LNCAP (cell line): ENCODE results near the gene NANOS1.

ENCODE experiments used
- CTCF ChIP-seq: fragments of 450-650 bp; IDR thresholded peaks from 2 replicates; pipeline ENCODE4 v1.5.1; 2017; ENCODE audit warnings: mild to moderate bottlenecking

NANOS1 gene

GRCh38 chr10:119030421-119031250, 1.1 kb downstream of the NANOS1 start:
- TF ChIP-seq CTCF: no peak

GRCh38 chr10:119031496-119032059, 2.1 kb downstream of the NANOS1 start:
- no peak for TF ChIP-seq CTCF

- TF ChIP-seq CTCF: no peak
These were observed 9.6 kb downstream of the NANOS1 start for GRCh38 chr10:119039161-119039560.

GRCh38 chr10:119041326-119041725, 11.8 kb downstream of the NANOS1 start:
- no peak for TF ChIP-seq CTCF

GRCh38 chr10:119042169-119042568, 12.7 kb downstream of the NANOS1 start:
- TF ChIP-seq CTCF: no peak

- no peak for TF ChIP-seq CTCF
These were observed 16.0 kb downstream of the NANOS1 start for GRCh38 chr10:119045561-119045960.

- no peak for TF ChIP-seq CTCF
These were observed 19.8 kb downstream of the NANOS1 start for GRCh38 chr10:119049361-119049760.
